ENCODE measurements around the gene WDFY2.

DNA sequence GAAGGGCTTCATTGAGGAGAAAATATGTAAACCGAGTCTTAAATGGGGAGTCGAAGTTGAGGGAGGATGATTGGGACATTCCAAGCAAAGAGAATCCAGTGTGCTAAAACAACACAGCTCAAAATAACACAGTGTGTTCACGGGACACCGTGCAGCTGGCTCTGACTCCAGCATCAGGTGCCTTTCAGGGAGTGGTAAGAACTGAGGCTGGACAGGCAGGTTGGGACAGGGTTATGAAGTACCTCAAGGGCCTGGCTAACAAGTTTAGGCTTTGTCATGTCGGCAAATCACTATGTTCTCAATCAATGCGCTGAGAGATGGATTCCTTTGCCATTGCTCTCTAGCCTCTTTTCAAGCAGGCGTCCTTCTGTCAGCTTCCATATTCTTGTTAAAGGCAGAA lies 27.5 kb upstream of the WDFY2 start:
- TF ChIP-seq, protein P1, sequence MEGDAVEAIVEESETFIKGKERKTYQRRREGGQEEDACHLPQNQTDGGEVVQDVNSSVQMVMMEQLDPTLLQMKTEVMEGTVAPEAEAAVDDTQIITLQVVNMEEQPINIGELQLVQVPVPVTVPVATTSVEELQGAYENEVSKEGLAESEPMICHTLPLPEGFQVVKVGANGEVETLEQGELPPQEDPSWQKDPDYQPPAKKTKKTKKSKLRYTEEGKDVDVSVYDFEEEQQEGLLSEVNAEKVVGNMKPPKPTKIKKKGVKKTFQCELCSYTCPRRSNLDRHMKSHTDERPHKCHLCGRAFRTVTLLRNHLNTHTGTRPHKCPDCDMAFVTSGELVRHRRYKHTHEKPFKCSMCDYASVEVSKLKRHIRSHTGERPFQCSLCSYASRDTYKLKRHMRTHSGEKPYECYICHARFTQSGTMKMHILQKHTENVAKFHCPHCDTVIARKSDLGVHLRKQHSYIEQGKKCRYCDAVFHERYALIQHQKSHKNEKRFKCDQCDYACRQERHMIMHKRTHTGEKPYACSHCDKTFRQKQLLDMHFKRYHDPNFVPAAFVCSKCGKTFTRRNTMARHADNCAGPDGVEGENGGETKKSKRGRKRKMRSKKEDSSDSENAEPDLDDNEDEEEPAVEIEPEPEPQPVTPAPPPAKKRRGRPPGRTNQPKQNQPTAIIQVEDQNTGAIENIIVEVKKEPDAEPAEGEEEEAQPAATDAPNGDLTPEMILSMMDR (IDR thresholded peaks at IDR 0.05; ENCODE audit: borderline replicate concordance, extremely low read depth, low read length, poor library complexity, severe bottlenecking) = no peak
- no peak for TF ChIP-seq EZH2 (IDR thresholded peaks at IDR 0.05; ENCODE audit: borderline replicate concordance, low read depth, low read length, severe bottlenecking)
